GM15510 (cell line): ENCODE measurements around the gene HIBADH.

ENCODE experiments used
- POLR2A ChIP-seq: IDR thresholded peaks from 3 replicates; pipeline ENCODE4 v1.6.1; 2011; ENCODE audit warnings: borderline replicate concordance; ENCODE audit not compliant: insufficient read length; ENCODE audit errors: extremely low read depth

The HIBADH gene

DNA sequence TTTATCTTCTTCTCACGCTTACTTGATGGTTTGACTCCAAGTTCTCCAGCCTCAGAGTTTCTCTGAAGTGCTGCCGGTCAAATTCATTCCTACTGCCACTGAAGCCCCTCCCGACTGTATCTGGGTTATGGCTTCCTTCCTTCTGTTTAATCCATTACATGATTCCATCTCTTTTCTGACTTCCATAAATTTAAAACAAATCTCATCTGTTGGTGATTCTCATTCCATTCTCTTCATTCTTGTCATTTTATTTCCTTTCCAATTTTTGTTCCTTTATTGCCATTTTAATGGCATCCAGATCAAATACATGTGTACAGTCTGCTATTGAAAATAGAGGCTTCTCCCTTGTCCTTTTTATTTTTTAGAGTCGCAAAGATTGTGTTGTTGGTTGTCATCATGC, 25.4 kb upstream of the HIBADH start:
- TF ChIP-seq POLR2A = no peak

DNA sequence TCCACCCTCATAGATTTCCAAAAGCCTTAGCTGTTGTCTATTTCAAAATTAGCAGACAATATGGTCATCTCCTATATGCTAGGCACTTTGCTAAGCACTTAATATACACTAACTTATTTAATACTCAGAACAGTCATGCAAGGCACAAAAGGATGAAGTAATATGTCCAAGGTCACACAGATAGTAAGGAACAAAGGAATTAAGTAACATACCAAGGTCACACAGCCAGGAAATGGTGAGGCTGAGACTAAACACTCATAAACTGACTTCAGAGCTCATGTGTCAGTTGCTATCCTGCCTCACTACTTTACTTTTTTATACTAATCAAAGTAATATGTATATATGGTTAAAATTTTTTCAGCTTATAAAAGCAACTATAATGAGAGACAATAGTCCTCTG, 23.6 kb upstream of the HIBADH start:
- no peak for TF ChIP-seq POLR2A

DNA sequence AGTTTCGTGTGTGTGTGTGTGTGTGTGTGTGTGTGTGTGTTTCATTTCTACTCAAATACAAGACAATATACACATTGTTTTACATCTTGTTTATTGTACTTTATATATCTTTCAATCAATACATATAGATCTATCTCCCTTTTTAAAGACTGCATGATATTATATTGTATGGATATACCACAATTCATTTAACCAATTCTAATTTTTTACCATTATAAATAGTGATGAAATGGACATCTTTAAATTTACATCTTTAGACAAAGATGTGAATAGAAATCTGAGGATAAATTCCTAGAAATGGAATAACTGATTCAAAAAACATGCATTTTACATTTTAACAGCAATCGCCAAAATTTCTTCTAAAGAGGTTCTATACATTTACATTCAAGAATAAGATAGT, 23.2 kb upstream of the HIBADH start:
- no peak for TF ChIP-seq POLR2A

DNA sequence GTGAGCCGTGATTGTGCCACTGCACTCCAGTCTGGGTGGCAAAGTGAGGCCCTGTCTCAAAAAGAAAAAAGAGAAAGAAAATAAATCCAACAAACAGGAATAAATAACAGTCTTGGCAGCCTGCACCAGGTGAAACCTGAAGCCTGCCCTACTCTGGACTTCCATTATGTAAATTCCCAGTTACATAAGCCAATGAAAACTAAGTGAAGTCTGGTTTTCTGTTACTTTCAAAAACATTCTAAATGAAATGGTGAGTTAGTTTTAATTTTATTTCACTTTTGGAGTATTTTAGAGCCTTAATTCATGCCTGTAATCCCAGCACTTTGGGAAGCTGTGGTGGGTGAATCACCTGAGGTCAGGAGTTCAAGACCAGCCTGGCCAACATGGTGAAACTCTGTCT, 22.5 kb upstream of the HIBADH start:
- TF ChIP-seq POLR2A = no peak

- no peak for TF ChIP-seq POLR2A
Observed at GRCh38 chr7:27684491-27684890, 21.8 kb upstream of the HIBADH start.

DNA sequence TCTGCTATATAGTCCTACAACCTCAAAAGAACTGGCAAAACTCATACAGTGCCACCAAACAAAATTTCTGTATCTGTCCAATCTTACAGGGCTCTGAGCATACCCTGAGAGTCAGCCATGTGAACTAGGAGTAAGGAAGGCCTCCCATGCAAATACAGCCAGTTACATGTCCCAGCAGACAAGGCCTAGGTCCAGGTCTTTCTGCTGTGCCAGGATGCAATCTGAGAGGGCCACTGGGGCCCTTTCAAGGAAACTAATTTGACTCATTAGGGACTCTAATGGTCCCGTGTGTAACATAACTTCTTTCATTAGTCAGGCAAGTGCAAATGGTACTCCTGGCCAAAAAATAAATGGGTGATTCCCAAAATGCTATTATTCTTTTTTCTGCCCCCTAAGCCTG, 17.9 kb upstream of the HIBADH start:
- no peak for TF ChIP-seq POLR2A

GRCh38 chr7:27678617-27679260, 16.1 kb upstream of the HIBADH start:
- TF ChIP-seq POLR2A = no peak

GRCh38 chr7:27677912-27678612, 15.4 kb upstream of the HIBADH start:
- no peak for TF ChIP-seq POLR2A

GRCh38 chr7:27671675-27672074, 9.0 kb upstream of the HIBADH start:
- TF ChIP-seq POLR2A = no peak

DNA sequence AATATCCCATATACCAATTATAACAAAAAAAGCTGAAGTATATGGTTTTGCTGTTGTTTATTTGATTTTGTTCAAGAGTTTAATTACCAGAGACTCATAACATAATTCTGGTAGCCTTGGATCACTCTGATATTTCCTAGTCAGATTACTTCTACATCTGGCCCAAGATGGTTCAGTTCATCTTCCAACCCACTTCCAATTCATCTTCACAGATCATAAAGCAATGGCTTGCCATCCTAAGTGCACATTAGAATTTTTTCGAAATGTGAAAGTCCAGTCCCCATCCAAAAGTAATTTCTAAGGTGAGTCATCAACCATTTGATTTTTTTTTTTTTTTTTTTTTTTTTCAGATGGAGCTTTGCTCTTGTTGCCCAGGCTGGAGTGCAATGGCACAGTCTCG, 8.0 kb upstream of the HIBADH start:
- no peak for TF ChIP-seq POLR2A

DNA sequence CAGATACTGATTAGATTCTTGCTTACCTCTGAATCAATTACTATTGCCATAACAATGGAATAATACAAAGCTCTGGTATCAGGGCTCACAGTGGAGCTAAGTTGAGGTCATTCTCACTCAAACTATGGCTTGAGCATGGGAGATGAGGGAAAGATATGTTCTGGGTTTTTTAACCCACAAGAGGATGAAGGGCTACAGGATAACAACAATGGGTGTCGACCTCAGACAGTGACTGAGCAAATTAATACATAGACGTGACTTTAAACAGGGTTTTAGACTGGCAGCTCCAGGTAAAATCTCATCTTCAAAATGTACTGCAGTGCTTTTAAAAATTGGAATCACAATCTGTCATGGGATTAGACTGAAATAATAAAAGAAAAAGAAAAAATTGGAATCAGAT, 7.5 kb upstream of the HIBADH start:
- TF ChIP-seq POLR2A = no peak

GRCh38 chr7:27665531-27665930, 2.8 kb upstream of the HIBADH start:
- TF ChIP-seq POLR2A = no peak

- TF ChIP-seq POLR2A = no peak
Observed at GRCh38 chr7:27663989-27664331, 1.3 kb upstream of the HIBADH start.

DNA sequence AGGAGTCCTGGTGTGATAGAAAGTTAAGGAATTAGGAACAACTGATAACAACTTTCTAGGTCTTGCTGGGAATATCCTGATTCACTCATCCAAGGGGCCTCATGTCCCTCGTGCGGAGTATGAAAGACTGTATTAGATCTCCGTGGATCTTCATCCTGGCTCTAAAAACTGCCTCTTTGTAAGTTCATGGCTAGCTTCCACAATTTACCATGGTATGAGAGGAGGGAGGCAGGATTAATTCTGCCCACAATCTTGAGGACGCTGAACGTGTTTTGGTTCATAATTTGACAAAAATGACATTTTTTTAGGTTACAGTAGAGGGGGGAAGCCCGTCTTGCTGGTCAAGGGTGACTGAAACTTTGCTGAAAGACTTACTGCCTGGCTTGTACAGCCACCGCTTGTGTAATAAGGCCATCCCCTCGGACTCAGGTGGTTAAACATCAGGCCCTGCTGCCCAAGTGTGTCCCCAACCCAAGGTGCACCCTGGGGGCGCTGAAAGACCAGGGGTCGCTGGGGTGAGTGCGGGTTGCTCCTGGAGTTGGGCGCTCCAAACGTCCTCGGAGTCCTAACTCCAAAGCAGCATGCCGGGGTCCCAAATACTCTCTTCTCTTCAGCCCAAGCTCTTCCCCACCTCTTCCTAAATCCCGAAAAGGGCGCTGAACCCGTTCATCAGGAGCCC, 733 bp downstream of the HIBADH start:
- TF ChIP-seq POLR2A = no peak

GRCh38 chr7:27656724-27657123, 6.0 kb downstream of the HIBADH start:
- no peak for TF ChIP-seq POLR2A

- TF ChIP-seq POLR2A = no peak
Observed at GRCh38 chr7:27655184-27655583, 7.5 kb downstream of the HIBADH start.

DNA sequence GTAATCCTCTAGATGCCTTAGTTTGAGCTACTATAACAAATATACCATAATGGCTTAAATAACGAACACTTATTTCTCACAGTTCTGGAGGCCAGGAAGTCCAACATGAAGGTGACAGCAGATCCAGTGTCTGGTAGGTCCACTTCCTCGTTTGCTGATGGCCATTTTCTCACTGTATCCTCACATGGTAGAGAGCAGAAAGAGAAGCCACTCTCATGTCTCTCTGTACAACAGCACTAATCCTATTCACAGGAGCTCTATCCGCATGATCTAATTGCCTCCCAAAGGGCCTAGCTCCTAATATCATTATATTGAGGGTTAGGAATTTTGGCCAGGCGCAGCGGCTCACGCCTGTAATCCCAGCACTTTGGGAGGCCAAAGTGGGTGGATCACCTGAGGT, 10.2 kb downstream of the HIBADH start:
- TF ChIP-seq POLR2A = no peak

DNA sequence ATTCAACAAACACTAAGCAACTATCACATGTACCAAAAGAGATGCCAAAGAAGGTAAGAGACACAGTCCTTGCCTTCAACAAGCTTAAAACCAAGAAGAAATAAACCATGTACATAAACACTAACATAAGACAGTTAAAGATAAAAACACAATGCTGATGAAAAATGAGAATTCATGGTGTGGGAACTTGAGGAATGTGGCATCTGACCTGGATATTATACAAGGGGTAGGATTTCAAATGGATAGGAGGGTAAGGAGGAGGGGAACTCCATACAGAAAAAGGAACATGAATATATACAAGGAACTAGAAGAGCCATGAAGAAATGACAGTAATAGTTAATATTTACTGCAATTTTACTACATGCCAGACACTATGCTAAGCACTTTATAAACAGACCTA, 11.0 kb downstream of the HIBADH start:
- TF ChIP-seq POLR2A = no peak
